Measurements from ENCODE around the gene SLAMF1.

Gene SLAMF1

DNA sequence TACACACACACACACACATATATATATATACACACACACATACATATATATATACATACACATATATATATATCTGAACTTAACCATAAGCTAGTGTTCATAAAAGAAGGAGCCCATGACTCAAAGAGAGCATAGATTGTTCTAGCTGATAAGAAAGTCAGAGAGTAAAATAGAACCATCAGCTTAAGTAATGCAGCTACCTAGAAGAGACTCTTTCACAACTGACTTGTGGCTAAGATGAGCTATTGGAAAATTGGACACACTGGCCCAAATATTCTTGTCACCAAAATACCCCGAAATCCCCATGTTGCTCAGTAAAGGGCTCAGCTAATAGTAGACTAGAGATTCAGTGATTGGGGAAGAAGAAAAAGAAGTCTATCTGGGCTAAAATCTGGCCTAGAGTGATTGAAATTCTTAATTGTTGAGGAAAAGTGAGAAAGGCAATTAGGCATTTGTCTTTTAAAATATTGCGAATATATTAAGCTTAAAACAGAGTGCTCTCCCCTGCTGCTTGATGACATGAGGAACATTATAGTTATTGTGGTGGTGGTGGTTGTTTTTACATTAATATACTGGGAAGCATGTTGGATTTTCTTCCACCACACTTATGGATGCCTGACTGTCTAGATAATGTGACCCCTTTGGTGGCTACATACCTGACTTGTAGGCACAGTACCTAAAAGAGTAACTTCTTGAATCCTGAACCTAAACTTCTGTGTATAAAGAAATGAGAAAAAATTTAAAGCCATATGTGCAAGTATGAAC, 6.3 kb downstream of the SLAMF1 start:
- no peak overlapping the region for H3K27ac ChIP-seq (ENCODE audit: low read length)
- no peak overlapping the region for H3K4me2 ChIP-seq (ENCODE audit: low read depth, low read length)
- no peaks in the 10 kb centered on the region for H3K79me2 ChIP-seq (ENCODE audit: low read length)
- no peak overlapping the region for H2AFZ ChIP-seq (ENCODE audit: low read length)
- peaks cover 13% of the 10 kb centered on the region for H3K4me1 ChIP-seq (ENCODE audit: low read length)
- no peaks in the 10 kb centered on the region for H3K9me3 ChIP-seq (replicated peaks; ENCODE audit: insufficient read depth, low read length)
- DNase-seq, result no peak
- H3K27me3 ChIP-seq (replicated peaks; ENCODE audit: insufficient read depth, low read length), result no peaks in the 10 kb centered on the region
- H3K36me3 ChIP-seq (replicated peaks; ENCODE audit: insufficient read depth, low read length), result no peaks in the 10 kb centered on the region
- no peaks in the 10 kb centered on the region for H3F3A ChIP-seq (ENCODE audit: insufficient read depth, low read length)
- H3K9ac ChIP-seq (ENCODE audit: low read length), result no peak overlapping the region
- no peak for TF ChIP-seq EZH2phosphoT487 (IDR thresholded peaks at IDR 0.05; ENCODE audit: low read length)
- no peak for TF ChIP-seq EZH2 (optimal IDR thresholded peaks at IDR 0.05; ENCODE audit: low read depth, low read length)
- TF ChIP-seq, protein P1, sequence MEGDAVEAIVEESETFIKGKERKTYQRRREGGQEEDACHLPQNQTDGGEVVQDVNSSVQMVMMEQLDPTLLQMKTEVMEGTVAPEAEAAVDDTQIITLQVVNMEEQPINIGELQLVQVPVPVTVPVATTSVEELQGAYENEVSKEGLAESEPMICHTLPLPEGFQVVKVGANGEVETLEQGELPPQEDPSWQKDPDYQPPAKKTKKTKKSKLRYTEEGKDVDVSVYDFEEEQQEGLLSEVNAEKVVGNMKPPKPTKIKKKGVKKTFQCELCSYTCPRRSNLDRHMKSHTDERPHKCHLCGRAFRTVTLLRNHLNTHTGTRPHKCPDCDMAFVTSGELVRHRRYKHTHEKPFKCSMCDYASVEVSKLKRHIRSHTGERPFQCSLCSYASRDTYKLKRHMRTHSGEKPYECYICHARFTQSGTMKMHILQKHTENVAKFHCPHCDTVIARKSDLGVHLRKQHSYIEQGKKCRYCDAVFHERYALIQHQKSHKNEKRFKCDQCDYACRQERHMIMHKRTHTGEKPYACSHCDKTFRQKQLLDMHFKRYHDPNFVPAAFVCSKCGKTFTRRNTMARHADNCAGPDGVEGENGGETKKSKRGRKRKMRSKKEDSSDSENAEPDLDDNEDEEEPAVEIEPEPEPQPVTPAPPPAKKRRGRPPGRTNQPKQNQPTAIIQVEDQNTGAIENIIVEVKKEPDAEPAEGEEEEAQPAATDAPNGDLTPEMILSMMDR (IDR thresholded peaks at IDR 0.05; ENCODE audit: low read length), result no peak
- no peak overlapping the region for H3K4me3 ChIP-seq (ENCODE audit: low read length)
- H3K9me2 ChIP-seq (replicated peaks; ENCODE audit: insufficient read depth, low read length), result no peaks in the 10 kb centered on the region
- H4K20me1 ChIP-seq (ENCODE audit: insufficient read depth, low read length), result no peaks in the 10 kb centered on the region

DNA sequence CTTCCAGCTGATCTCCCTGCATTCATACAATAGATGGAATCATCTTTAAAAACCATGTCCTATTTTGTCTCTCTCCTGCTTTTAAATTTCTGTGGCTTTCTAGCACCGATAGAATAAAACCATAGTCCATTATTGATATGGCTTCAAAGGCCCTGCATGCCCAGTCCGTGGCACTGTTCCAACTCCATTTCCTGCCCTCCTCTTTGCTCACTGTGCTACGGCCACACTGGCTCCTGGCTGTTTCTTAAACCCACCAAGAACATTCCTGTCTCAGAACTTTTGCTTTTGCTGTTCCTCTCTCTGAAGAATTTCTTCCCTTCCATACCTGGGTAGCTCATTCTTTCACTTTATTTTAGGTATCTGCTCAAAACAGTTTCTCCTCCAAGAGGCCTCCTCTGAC, 7.2 kb downstream of the SLAMF1 start:
- Histone ChIP-seq H3K27me3 (replicated peaks; ENCODE audit: insufficient read depth, low read length) (no peaks in the 10 kb centered on the region), H3K4me1 (ENCODE audit: low read length) (peaks cover 13% of the 10 kb centered on the region), H3K79me2 (ENCODE audit: low read length) (no peaks in the 10 kb centered on the region), H3K27ac (ENCODE audit: low read length) (no peak overlapping the region), H3K9me3 (replicated peaks; ENCODE audit: insufficient read depth, low read length) (no peaks in the 10 kb centered on the region), H3F3A (ENCODE audit: insufficient read depth, low read length) (no peaks in the 10 kb centered on the region), H3K9ac (ENCODE audit: low read length) (no peak overlapping the region), H4K20me1 (ENCODE audit: insufficient read depth, low read length) (no peaks in the 10 kb centered on the region), H3K4me3 (ENCODE audit: low read length) (no peak overlapping the region), H3K36me3 (replicated peaks; ENCODE audit: insufficient read depth, low read length) (no peaks in the 10 kb centered on the region), H3K9me2 (replicated peaks; ENCODE audit: insufficient read depth, low read length) (no peaks in the 10 kb centered on the region), H2AFZ (ENCODE audit: low read length) (no peak overlapping the region), H3K4me2 (ENCODE audit: low read depth, low read length) (no peak overlapping the region)
- TF ChIP-seq, protein P1 (IDR thresholded peaks at IDR 0.05; ENCODE audit: low read length), result no peak
- TF ChIP-seq EZH2phosphoT487 (IDR thresholded peaks at IDR 0.05; ENCODE audit: low read length) (no peak), EZH2 (optimal IDR thresholded peaks at IDR 0.05; ENCODE audit: low read depth, low read length) (no peak)
- no peak for DNase-seq

DNA sequence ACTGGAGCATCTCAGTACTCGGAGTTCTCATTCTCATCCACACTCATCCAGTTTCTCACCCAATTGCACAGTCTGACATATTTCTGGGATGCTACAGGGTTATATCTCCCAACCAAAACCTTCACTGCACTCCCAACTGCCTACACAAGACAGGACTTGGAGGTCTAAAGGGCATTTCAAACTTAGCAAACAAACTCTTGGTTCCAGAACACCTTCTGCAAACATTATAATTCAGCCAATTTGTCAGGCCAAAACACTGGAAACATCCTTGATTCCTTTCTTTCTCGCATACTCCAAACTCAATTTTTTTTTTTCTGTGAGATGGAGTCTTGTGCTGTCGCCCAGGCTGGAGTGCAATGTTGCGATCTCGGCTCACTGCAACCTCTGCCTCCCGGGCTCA, 7.9 kb downstream of the SLAMF1 start:
- H3K79me2 ChIP-seq (ENCODE audit: low read length), result no peaks in the 10 kb centered on the region
- DNase-seq, result no peak
- H3K4me3 ChIP-seq (ENCODE audit: low read length), result no peak overlapping the region
- no peak overlapping the region for H3K27ac ChIP-seq (ENCODE audit: low read length)
- no peak overlapping the region for H2AFZ ChIP-seq (ENCODE audit: low read length)
- H3F3A ChIP-seq (ENCODE audit: insufficient read depth, low read length), result no peaks in the 10 kb centered on the region
- no peaks in the 10 kb centered on the region for H3K36me3 ChIP-seq (replicated peaks; ENCODE audit: insufficient read depth, low read length)
- no peak overlapping the region for H3K4me2 ChIP-seq (ENCODE audit: low read depth, low read length)
- no peaks in the 10 kb centered on the region for H4K20me1 ChIP-seq (ENCODE audit: insufficient read depth, low read length)
- no peak overlapping the region for H3K9ac ChIP-seq (ENCODE audit: low read length)
- no peaks in the 10 kb centered on the region for H3K9me3 ChIP-seq (replicated peaks; ENCODE audit: insufficient read depth, low read length)
- no peaks in the 10 kb centered on the region for H3K27me3 ChIP-seq (replicated peaks; ENCODE audit: insufficient read depth, low read length)
- H3K9me2 ChIP-seq (replicated peaks; ENCODE audit: insufficient read depth, low read length), result no peaks in the 10 kb centered on the region
- TF ChIP-seq EZH2 (optimal IDR thresholded peaks at IDR 0.05; ENCODE audit: low read depth, low read length) (no peak), EZH2phosphoT487 (IDR thresholded peaks at IDR 0.05; ENCODE audit: low read length) (no peak)
- TF ChIP-seq, protein P1 (IDR thresholded peaks at IDR 0.05; ENCODE audit: low read length), result no peak
- H3K4me1 ChIP-seq (ENCODE audit: low read length), result peaks cover 13% of the 10 kb centered on the region

Data from MM.1S (cell line).